ENCODE data around the gene TOP3A. TPM values are rescaled to one million over a fixed set of nuclear protein-coding genes. Genes with fewer than 3 reads are reported as not detected.

TOP3A gene
- total RNA-seq, 1 experiment from 2014 or later, result 68.7 TPM

- no peak overlapping the region for H2BK15ac ChIP-seq (ENCODE audit: low read depth, low read length)
- H4K20me1 ChIP-seq (ENCODE audit: control insufficient read depth, insufficient read depth, insufficient read length), result no peaks in the 10 kb centered on the region
- H3K9ac ChIP-seq (ENCODE audit: extremely low read depth, insufficient read length, low read length), result no peak overlapping the region
- H2BK5ac ChIP-seq (ENCODE audit: insufficient read length, low read length), result no peak overlapping the region
- no peak overlapping the region for H3T11ph ChIP-seq (ENCODE audit: low read length)
- Mint-ChIP-seq H3K4me1 (peaks cover 0 to 4% of the 10 kb centered on the region in 2 experiments; a peak in 2 of 4 replicates), H3K9me3 (no peaks in the 10 kb centered on the region), H3K36me3 (ENCODE audit: insufficient read depth in 1 of 3, low read depth in 3 of 3) (peaks cover 27 to 60% (median 51%) of the 10 kb centered on the region in 3 experiments), H3K27ac (peak overlapping the region in 1 of 3 experiments; percentile 18; a peak in 2 of 7 replicates), H3K4me3 (no peak overlapping the region; a peak in 1 of 5 replicates), H3K27me3 (ENCODE audit: low read depth) (peaks cover 1% of the 10 kb centered on the region; the same call in 1 of the 2 replicates)
- H2AK5ac ChIP-seq (ENCODE audit: insufficient read length, low read length), result no peak overlapping the region
- no peak overlapping the region for H4K8ac ChIP-seq (replicated peaks; ENCODE audit: insufficient read length, low read depth, low read length)
- no peak overlapping the region for H4K91ac ChIP-seq (ENCODE audit: insufficient read length, low read depth, low read length)
- H3K56ac ChIP-seq (ENCODE audit: insufficient read length, low read depth, low read length), result no peak overlapping the region
- H3K23me2 ChIP-seq (ENCODE audit: insufficient read length, low read depth, low read length, poor library complexity, severe bottlenecking), result no peaks in the 10 kb centered on the region
- peak; percentile 19; the same call in 2 of the 3 replicates for TF ChIP-seq CTCF (conservative IDR thresholded peaks at IDR 0.05)
- H3K79me1 ChIP-seq (ENCODE audit: insufficient read depth, low read depth, low read length, poor library complexity, severe bottlenecking), result no peaks in the 10 kb centered on the region
- no peak overlapping the region for H3K18ac ChIP-seq (ENCODE audit: insufficient read length, low read depth, low read length)
- no peak overlapping the region for H2AFZ ChIP-seq (ENCODE audit: low read length)
- H2BK12ac ChIP-seq (ENCODE audit: insufficient read length, low read depth, low read length), result no peak overlapping the region
- WGBS (ENCODE audit: extremely low coverage, insufficient read length, low lambda C conversion rate), result no CpG with 5 or more reads among the region's 27 CpGs
- H3K4me2 ChIP-seq (ENCODE audit: insufficient read depth, insufficient read length, low read length), result no peak overlapping the region
- DNase-seq, result no peak
- H3K14ac ChIP-seq (ENCODE audit: insufficient read depth, low read length), result no peak overlapping the region
- H2BK120ac ChIP-seq (ENCODE audit: low read depth, low read length, poor library complexity, severe bottlenecking), result no peak overlapping the region
- H3K27me3 ChIP-seq (ENCODE audit: insufficient read depth, low read length), result no peaks in the 10 kb centered on the region
- no peak overlapping the region for H3K4ac ChIP-seq (ENCODE audit: low read depth, low read length)
- H4K5ac ChIP-seq (ENCODE audit: insufficient read length, low read depth, low read length), result no peak overlapping the region
- no peaks in the 10 kb centered on the region for H3K79me2 ChIP-seq (ENCODE audit: insufficient read depth, low read length)
- H2BK20ac ChIP-seq (ENCODE audit: low read depth, low read length, poor library complexity, severe bottlenecking), result no peak overlapping the region
- no peak overlapping the region for H3K23ac ChIP-seq (ENCODE audit: insufficient read length, low read depth, low read length)
- H3K4me1 ChIP-seq (ENCODE audit: insufficient read depth, low read length), result no peaks in the 10 kb centered on the region
- H3K27ac ChIP-seq (ENCODE audit: insufficient read length, low read depth, low read length), result no peak overlapping the region
- no peaks in the 10 kb centered on the region for H3K9me3 ChIP-seq (ENCODE audit: control insufficient read depth, low read depth, low read length)
Observed at GRCh38 chr17:18324140-18325050, 9.6 kb upstream of the TOP3A start.
